Activated CD8-positive, alpha-beta T cell treated with anti-CD3 and anti-CD28 coated beads for 36 hours (primary cell): Measurements from ENCODE around the gene HS6ST2. TPM values are rescaled to one million over a fixed set of nuclear protein-coding genes. Genes with fewer than 3 reads are reported as not detected.

Experiments
- ATAC-seq: fragments of 200-7000 bp; cut with Tn5 transposase; one replicate; pipeline ENCODE4 v1.10.0; 2021; ENCODE audit warnings: mild to moderate bottlenecking, moderate library complexity
- CTCF ChIA-PET: fragments of 350-600 bp; sonication (Branson Sonifier 250); formaldehyde crosslinking; loops from one replicate; lab custom pipeline; 2021; ENCODE audit warnings: antibody characterized with exemption; lab: Charles Lee
- POLR2A ChIA-PET: fragments of 350-600 bp; sonication (Branson Sonifier 250); formaldehyde crosslinking; loops from one replicate; lab custom pipeline; 2021; ENCODE audit warnings: antibody characterized with exemption; lab: Charles Lee
- DNase-seq: peaks from one replicate; pipeline ENCODE4 v3.0.0-alpha.2; 2020
- H3K27ac Mint-ChIP-seq: one replicate; pipeline ENCODE4 v1.8.0; 2021; ENCODE audit warnings: mild to moderate bottlenecking, mixed read lengths
- H3K27me3 Mint-ChIP-seq: one replicate; pipeline ENCODE4 v1.8.0; 2021; ENCODE audit warnings: mixed read lengths
- H3K36me3 Mint-ChIP-seq: one replicate; pipeline ENCODE4 v1.8.0; 2021; ENCODE audit warnings: low read depth, mixed read lengths
- H3K4me1 Mint-ChIP-seq: one replicate; pipeline ENCODE4 v1.8.0; 2021; ENCODE audit warnings: low read depth, mixed read lengths
- H3K4me3 Mint-ChIP-seq: one replicate; pipeline ENCODE4 v1.8.0; 2021; ENCODE audit warnings: mild to moderate bottlenecking, moderate library complexity, mixed read lengths
- H3K9me3 Mint-ChIP-seq: one replicate; pipeline ENCODE4 v1.8.0; 2021; ENCODE audit warnings: mixed read lengths
- intact Hi-C: fragments of 100-400 bp; cut with micrococcal nuclease; formaldehyde crosslinking; loops from one replicate; pipeline ENCODE4 v1.10.0; 2022
- total RNA-seq, 2 experiments: library from RNA; stranded (reverse); gene quantifications; one replicate each; pipeline ENCODE4 v1.2.3, GENCODE V29; 2021
- TF ChIP-seq, protein P1 (sequence below): fragments of 200-600 bp; IDR thresholded peaks from one replicate; pipeline ENCODE4 v1.8.0; 2022; ENCODE audit warnings: antibody characterized with exemption, mild to moderate bottlenecking

Gene HS6ST2
- total RNA-seq, 2 experiments from 2014 or later = 0.14 to 0.47 TPM

DNA sequence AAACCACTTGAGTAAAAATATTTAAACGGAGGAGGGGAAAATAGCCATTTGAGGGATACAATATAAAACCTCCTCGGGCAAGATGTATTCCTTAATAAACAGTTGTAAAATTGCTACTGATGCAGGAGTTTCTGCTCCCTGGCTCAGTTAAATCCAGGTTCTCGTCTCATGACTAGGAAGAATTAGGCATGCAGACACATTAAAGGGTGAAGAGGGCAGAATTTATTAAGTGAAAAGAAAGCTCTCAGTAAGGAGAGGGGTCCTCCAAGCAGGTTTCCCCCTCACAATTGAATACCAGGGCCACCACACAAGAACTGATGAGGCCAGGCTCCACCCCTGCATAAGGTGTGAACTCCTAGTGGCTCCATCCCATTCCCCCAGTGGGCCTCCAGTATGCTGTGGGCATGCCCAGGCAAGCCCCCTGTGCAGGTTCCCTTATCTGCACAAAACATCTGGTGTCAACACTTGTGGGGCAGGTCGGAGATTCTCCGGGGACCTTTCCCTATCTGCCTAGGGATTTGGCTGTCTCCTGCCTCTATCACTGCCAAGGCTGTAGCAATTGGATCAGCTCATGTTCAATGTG is 80.4 kb downstream of the HS6ST2 start:
- no peaks in the 10 kb centered on the region for H3K36me3 Mint-ChIP-seq
- H3K27me3 Mint-ChIP-seq = no peaks in the 10 kb centered on the region
- no peaks in the 10 kb centered on the region for H3K9me3 Mint-ChIP-seq
- ChIA-PET CTCF (no interaction called here), POLR2A (no interaction called here)
- no peaks in the 10 kb centered on the region for H3K4me1 Mint-ChIP-seq
- intact Hi-C loops = no loop called here
- TF ChIP-seq, protein P1, sequence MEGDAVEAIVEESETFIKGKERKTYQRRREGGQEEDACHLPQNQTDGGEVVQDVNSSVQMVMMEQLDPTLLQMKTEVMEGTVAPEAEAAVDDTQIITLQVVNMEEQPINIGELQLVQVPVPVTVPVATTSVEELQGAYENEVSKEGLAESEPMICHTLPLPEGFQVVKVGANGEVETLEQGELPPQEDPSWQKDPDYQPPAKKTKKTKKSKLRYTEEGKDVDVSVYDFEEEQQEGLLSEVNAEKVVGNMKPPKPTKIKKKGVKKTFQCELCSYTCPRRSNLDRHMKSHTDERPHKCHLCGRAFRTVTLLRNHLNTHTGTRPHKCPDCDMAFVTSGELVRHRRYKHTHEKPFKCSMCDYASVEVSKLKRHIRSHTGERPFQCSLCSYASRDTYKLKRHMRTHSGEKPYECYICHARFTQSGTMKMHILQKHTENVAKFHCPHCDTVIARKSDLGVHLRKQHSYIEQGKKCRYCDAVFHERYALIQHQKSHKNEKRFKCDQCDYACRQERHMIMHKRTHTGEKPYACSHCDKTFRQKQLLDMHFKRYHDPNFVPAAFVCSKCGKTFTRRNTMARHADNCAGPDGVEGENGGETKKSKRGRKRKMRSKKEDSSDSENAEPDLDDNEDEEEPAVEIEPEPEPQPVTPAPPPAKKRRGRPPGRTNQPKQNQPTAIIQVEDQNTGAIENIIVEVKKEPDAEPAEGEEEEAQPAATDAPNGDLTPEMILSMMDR = no peak
- no peak for ATAC-seq
- H3K27ac Mint-ChIP-seq = no peak overlapping the region
- H3K4me3 Mint-ChIP-seq = no peak overlapping the region
- DNase-seq = no peak

DNA sequence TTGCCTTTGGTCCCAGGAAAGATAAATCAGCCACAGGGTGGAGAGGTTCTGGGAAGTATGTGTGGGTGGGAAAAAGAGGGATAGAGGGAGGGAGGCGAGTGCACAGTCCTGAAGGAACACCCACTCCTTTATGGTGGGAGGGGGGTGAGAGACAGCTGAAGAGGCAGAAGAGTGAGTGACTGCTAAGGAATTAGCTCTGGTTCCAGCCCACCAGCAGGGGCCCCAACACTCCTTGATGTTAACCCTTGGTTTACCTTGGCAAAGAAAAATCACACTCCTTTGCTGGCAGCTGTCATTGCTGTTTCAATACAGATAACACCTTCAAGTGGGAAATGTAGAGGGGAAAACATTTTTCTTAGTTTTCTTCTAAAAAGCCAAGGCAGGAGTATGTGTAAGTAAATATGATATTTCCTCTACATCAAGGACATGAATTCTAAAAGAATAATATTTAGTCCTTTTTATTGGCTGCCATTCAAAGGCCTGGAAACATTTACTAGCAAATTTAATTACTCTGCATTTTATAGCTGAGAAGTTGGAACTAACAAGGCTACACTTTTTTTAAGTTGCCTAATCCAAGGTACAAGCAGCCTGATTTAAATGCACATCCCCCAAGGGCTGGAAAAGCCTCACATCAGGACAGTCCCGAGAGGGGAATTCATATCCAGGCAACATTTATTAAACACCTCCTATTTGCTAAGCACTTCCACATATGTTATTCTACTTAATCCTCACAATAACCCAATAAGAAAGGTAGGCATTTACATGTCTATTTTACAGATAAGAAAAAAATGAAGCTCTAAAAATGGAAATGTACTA is 81.7 kb downstream of the HS6ST2 start:
- ChIA-PET CTCF (no interaction called here), POLR2A (no interaction called here)
- Mint-ChIP-seq H3K27me3 (no peaks in the 10 kb centered on the region), H3K4me1 (no peaks in the 10 kb centered on the region), H3K36me3 (no peaks in the 10 kb centered on the region), H3K4me3 (no peak overlapping the region), H3K27ac (no peak overlapping the region), H3K9me3 (no peaks in the 10 kb centered on the region)
- intact Hi-C loops = no loop called here
- TF ChIP-seq, protein P1 = no peak
- ATAC-seq (no peak), DNase-seq (no peak)

DNA sequence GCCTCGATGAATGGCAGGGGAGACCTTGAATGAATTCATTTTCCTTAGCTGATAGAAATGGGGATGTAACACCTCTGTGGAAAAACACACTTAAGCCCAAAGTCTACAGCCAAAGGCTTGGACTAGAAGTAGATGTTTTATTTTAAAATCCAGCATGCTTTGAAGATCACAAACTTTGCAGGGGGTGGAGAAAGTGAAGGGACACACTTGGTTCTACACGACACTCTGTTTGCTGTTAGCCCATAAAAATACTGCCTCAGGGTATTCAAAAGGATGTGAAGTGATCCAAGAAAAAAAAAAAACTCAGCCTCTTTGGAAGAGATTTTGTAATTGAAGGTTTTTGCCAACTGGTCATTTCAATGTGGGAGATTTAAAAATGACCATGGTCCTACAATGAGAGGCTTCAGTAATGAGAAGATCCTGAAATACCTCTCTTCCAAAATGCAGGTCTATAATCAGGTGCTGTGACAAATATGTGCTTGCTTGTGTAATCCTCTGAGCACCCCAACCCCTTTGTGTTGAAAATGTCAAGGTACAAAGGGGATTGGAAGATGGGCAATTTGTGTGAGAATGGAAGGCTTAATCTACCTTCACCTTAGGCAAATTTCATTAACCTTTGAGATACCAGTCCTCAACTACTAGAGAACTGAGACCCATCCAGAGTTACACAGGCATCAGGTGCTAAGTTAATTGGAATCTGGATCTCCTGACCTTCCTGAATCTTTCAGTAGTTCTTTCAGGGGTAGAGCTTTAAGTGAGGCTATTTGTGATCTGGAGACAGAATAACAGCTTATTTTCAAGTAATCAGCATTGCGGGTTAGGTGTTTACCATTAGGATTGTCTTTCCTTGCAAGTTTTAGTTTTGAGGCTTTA is 82.5 kb downstream of the HS6ST2 start:
- no peaks in the 10 kb centered on the region for H3K36me3 Mint-ChIP-seq

DNA sequence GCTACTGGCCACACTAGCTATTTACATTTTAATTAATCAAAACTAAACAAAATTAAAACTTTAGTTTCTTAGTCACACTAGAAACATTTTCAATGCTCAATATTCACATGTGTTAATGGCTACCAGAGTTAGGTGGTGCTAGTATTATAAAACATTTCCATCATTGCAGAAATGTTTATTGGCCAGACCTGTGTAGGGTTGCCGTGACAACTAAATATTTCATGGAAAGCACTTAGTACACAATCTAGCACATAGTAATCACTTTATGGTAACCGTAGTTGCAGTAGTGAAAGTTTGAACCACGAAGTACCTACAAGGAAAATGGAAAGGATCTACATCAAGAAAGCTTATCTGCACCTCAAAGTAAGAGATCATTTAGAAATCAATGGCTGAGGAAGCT is 95.9 kb downstream of the HS6ST2 start:
- no peaks in the 10 kb centered on the region for H3K9me3 Mint-ChIP-seq
- ATAC-seq (no peak), DNase-seq (no peak)
- intact Hi-C loops = no loop called here
- no peak overlapping the region for H3K4me3 Mint-ChIP-seq
- peaks cover 10% of the 10 kb centered on the region for H3K4me1 Mint-ChIP-seq
- no peak overlapping the region for H3K27ac Mint-ChIP-seq
- H3K27me3 Mint-ChIP-seq = no peaks in the 10 kb centered on the region
- no peaks in the 10 kb centered on the region for H3K36me3 Mint-ChIP-seq
- TF ChIP-seq, protein P1 = no peak
- CTCF ChIA-PET = no interaction called here
- POLR2A ChIA-PET = no interaction called here

More for the DNA sequence above, 82.5 kb downstream of the HS6ST2 start:
- Mint-ChIP-seq H3K27ac (no peak overlapping the region), H3K4me1 (no peaks in the 10 kb centered on the region), H3K9me3 (no peaks in the 10 kb centered on the region), H3K4me3 (no peak overlapping the region), H3K27me3 (no peaks in the 10 kb centered on the region)
- intact Hi-C loops = no loop called here
- ChIA-PET CTCF (no interaction called here), POLR2A (no interaction called here)
- DNase-seq (no peak), ATAC-seq (no peak)
- TF ChIP-seq, protein P1 = no peak
